Measurements from ENCODE around the gene B4GALT2.

Gene B4GALT2

DNA sequence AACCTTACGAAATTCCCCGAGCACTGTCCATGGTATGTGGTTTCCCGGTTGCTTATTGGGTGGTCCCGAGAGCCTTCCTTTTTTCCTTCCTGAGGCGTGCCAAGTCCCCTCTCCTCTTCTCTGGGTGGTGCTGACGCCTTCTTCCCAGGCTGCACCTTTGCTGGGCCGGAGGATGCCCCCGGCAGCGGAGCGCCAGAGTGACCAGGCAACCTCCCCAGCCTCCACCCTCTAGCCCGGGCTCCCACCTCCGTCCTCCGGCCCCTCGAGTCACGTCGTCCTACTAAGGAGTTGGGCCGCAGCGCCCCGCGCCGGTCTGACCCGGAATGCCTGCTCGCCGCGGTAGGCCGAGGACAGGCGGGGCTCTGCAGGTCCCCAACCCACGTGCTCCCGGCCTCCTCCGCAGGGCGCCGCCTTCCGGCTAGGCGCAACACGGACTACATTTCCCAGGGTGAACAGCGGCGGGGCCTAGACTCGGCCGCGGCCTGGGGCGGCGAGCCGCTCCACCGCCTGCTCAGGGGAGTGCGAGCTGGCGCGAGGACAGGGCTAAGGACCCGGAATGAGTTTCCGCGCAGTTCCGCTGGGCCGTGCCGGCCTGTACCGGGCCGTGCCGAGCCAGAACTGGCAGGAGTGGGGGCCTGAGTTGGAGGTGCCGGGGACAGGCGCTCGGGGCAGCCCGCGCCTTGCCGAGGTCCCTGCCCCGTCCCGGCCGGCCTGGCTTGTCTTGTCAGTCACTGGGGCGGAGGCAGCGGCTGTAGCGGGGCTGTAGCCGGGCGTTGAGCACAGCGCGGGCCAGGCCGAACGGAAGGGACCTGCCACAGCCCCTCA lies 32.6 kb upstream of the B4GALT2 start, which contains the start of gene IPO13:
Gene IPO13 (plus strand): TSS at position 715 of the 825 bp plus-strand sequence. CDS start 651 bp downstream, outside the sequence.
- DNase-seq (ENCODE audit: low spot score), result peak; percentile 96

DNA sequence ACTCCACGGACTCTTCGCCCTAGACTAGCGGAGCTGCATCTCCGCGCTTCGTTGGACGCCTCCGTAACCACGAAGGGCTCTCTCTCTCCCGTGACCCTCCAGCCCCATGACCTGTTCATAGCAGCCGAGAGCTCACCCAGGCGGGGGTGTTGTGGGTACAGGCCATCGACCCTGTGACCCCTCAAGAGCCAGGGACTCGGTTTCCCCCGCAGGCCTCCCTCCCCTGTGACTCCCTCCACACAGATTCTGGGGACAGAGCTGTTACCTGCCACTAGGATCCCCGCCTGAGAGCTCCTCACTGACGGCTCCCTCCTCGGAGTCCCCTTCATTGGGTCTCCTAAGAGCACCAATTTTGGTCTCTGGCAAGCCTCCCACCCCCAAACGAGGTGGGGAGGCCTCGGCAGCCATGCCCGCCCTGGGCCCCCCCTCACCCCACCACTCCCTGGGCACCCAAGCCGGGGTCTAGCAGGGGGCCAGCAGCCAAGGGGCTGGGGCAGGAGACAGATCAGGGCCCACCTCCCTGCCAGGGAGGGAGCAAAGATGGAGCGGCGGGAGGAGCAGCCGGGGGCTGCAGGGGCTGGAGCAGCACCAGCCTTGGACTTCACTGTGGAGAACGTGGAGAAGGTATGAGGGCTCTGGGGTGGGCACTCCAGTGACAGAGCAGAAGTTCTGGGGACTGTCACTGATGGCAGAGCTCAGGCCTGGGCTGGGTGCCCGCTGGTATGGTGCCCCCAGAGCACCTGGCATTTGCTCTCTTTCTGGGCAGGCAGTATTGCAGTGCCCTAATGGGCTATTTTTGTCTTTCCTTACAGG lies 31.7 kb upstream of the B4GALT2 start:
- DNase-seq (ENCODE audit: low spot score), result no peak

DNA sequence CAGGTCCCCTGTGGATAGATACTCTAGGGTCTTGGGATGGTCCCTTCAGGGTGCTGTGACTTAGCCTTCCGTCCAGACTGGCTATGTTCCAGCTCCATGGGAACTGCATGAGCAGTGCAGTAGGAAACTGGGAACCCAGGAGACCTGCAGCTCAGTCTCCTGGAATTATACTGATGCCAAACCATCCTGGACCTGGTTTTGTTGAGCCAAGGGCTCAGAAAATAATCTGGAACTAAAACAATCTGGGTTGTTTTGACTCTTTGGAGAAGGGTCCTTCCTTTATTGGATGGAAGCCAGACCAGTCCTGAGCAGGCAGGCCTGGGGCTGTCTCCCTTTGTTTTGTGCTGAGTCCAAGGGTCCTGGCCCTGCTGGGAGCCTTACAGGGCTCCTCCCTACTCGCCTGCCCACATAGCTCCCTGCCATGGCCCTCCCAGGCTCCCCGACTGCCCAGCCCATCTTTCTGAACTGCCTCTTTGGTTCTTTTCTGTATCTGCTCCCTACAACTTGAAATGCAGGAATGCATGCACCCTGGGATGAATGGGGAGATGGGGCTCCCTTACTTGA lies 31.1 kb upstream of the B4GALT2 start:
- DNase-seq (ENCODE audit: low spot score), result no peak

DNA sequence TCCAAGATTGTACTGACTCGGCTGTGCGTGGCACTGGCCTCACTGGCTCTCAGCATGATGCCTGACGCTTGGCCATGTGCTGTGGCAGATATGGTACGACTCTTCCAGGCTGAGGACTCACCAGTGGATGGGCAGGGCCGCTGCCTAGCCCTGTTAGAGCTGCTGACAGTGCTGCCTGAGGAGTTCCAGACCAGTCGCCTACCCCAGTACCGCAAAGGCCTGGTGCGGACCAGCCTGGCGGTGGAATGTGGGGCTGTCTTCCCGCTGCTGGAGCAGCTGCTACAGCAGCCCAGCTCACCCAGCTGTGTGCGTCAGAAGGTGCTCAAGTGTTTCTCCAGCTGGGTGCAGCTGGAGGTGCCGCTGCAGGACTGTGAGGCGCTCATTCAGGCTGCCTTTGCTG lies 29.3 kb upstream of the B4GALT2 start:
- no peak for DNase-seq (ENCODE audit: low spot score)

DNA sequence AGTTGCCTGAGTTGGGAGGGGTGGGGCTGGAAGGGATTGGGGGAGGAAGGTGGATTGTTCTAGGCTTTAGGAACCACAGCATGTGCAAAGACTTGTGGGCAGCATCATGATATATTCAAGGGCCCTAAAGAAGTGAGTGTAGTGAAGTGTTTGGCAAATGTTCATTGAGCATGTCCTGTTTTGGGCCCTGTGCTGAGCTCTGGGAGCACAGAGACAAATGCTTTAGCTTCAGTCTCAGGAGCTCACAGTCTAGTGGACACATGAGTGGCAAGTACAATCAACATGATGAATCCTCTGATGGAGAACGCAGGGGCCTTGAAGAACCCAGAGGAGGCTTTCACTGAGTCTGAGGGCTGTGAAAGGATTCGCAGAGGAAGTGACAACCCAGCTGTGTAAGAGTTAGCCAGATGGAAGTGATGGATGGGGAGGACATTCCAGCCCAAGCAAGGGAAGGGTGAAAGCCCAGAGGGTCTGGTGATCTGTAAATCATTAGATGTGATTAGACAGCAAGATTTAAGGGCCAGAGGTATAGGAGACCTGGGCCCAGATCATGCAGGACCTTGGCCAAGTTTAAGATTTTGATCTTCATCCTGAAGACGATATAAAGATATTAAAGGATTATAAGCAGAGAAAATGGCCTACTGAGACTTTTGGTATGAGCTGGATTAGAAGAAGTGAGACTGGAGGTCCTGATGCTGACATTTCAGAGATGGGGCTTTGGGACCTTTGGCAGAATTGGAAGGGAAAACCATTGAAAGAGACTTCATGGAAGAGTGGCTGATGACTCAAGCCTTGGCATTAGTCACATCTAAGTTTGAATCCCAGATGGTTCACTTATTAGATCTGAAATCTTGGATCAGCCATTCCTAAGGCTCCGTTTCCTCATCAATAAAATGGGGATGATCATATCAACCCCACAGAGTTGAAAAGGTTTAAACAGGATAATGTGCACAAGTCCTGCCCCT lies 27.7 kb upstream of the B4GALT2 start:
- DNase-seq (ENCODE audit: low spot score), result no peak

DNA sequence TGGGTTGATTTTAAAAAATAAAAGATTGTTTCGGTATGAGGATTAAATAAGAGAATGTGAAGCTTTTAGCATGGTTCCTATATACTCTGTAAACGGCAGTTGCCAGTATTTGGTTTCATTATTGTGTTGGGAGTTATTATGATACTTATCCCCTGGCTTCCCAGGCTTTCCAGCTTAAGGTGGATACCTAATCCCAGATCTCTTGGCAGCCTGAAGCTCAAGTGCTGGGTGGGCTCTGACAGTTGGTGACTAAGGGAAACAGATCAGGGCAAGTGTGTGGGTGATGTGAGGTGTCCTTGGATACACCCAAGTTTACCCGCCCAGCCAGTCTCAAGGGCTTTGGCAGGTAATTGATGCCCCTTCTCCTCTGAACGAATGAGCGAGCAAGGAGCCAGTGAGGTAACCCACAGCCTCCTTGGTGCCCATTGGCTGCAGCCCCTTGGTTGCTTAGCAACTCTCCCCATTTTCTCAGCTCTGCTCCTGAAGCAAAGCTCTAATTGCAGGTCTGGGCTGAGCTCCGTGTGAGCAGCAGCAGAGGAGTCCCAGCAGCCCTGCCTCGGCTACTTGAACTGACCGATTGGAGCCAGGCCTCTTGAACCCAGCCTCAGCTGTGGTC lies 26.2 kb upstream of the B4GALT2 start:
- no peak for DNase-seq (ENCODE audit: low spot score)

DNA sequence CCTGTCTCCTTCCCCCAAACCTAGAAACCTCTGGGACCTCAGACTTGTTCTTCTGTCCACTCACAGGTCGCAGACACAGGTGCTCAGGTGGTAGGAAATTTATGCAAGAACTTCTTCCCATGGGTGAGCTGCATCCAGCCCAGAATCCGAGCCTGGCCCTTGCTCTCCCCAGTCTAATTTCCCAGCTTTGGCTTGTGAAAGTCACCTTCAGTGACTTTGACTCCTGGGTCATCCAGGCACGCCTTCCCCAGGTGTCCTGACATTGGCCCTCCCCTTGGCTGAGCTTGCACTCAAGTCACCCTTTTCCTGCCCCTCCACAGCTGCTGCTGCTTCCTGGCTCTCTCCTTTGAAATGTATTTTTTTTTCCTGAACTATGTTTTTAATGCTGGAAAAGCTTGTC lies 25.6 kb upstream of the B4GALT2 start:
- DNase-seq (ENCODE audit: low spot score), result no peak

DNA sequence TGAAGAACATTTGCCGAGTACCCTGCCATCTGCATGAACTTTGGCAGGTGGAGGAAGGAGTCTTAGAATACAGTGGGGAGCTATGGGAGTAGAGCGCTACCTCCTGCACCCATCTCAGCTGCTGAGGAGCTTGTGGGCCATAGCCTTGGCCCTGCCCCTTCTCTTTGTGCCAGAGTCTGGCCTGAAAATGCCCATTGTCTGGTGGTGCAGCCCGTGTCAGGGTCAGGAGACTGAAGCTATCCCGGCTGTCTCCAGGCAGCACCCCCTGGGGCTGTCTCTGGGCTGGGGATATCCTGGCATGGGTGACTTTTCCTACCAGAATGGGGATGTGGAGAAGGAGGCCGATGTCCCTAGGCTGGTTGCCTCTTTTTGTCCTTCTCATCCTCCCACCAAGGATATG lies 25.0 kb upstream of the B4GALT2 start:
- no peak for DNase-seq (ENCODE audit: low spot score)

DNA sequence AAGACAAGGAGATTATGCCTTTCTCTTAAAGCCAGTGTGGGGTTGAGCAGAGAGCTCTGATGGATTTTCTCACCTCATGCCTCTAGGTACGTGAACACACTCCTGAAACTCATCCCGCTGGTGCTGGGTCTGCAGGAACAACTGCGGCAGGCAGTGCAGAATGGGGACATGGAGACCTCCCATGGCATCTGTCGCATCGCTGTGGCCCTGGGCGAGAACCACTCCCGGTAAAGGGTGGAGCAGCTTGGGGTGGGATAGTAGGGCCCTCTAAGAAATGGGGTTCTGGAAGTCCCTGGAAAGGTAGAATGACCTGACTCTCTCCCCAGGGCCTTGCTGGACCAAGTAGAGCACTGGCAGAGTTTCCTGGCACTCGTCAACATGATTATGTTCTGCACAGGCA lies 22.8 kb upstream of the B4GALT2 start:
- no peak for DNase-seq (ENCODE audit: low spot score)

DNA sequence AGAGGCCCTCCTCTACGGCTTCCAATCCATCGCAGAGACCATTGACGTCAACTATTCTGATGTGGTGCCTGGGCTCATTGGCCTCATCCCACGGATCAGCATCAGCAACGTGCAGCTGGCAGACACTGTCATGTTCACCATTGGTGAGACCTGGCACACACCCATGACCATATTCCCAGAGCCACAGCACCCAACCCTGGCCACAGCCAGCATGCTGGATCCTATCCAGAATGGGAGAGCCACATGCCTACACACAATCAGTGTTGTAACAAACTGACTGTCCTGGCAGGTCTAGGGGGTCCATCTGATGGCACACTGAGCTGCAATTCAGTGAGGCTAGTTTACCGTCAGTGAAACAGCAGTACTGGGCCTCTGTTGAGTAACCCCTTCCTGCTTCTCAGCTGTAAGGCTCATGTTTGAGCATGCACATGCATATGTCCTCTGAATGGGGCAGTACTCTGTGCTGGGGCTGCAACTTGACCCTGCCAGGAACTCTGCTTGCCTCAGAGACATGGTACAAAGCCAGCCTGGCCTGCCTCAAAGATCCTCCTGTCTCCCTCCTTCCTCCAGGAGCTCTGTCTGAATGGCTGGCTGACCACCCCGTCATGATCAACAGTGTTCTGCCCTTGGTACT lies 21.5 kb upstream of the B4GALT2 start:
- DNase-seq (ENCODE audit: low spot score), result no peak

DNA sequence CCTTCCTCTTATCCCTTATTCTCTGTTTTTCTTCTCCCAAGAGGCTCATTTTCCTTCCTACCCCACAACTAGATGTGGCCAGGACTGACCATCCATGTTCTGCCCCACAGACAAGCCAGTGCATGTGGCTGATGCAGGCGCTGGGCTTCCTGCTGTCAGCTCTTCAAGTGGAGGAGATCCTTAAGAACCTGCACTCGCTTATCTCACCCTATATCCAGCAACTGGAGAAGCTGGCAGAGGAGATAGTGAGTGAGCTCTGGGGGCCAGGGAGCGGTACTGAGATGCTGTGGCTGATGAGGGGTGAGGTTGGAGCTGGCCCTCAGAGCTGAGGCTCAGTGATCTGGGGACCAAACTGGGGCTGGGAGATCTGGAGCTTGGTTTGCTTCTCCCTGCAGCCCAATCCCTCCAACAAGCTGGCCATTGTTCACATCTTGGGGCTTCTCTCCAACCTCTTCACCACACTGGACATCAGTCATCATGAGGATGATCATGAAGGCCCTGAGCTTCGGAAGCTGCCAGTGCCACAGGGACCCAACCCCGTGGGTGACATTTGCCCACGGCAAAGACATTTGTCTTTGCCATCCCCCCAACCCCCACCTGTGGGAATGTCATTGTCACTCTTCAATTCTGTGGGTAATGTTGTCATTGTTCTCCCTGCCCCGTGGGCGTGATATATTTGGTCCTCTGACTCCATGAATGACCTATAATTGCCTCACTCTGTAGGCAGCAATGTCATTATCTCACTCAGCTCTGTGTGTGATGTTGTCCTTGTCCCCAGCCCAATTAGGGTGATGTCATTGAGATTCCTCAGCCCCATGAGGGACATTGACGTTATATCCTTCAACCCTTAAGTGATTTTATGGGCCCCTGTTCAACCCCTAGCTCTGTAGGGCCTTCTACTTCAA lies 20.4 kb upstream of the B4GALT2 start:
- no peak for DNase-seq (ENCODE audit: low spot score)

DNA sequence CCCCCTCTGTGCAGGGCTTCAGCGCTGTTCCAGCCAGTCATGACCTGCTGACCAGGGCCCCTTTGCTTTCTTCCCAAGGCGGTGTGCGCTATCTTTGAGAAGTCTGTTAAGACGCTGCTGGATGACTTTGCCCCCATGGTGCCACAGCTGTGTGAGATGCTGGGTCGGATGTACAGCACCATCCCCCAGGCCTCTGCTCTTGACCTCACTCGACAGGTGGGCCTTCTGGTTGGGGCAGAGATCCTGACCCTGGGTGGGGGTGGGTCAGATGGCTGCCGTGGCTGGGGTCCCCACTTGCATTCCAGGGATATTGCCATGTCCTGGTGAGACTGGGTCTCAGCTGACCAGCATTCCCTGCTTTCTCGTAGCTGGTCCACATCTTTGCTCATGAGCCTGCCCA lies 18.2 kb upstream of the B4GALT2 start:
- no peak for DNase-seq (ENCODE audit: low spot score)

DNA sequence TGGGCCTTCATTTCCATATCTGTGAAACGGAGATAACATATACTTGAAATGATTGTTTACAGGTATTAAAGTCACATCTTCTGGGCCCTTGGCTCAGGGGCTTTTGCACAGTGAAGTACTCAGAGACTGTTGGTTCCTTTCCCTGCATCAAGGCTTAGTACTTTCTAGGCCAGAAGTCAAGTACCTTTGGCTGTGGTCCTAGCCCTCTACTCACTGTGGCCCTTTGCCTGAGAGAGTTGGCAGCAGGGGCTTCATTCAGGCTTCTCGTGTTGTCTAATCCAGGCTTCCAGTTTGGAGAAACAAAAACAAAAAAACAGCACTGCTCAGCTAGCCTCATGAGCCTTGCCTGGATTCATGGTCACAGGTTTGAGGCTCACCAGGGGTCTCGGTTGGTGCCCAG lies 17.3 kb upstream of the B4GALT2 start:
- no peak for DNase-seq (ENCODE audit: low spot score)

DNA sequence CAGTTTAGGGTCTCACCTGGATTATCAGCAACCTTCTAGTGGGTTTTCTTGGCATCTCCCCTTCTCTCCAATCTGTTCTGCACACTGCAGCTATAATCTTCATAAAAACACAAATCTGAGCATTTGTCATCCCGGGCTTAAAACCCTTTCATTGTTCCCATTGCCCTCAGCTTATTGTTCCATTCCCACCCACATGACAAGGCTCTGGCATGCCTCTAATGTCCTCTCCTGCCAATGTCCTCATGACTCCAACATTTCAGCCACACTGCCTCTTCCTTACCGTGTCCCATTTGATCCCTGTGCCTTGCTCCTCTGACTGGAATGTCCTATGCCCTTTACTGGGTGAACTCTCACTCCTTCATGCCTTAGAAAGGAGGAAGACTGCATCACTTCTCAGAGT lies 16.7 kb upstream of the B4GALT2 start:
- DNase-seq (ENCODE audit: low spot score), result no peak

DNA sequence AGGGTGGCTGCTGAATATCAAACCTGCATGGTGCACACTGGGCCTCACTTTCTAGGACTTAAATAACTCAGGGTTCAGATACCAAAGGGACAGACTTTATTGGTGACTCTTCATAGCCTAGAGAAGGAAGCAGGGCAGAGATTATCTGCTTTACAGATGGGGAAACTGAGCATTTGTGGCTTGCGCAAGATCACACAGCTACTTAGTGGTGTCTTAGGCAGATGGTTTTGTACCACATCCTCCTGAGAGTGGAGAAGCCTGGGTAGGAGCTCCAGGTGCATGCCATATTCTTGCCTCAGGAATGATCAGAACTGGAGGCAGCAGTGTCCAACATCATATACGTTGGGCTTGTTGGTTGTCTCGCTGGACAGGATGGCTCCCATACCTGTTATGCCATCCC lies 16.0 kb upstream of the B4GALT2 start:
- no peak for DNase-seq (ENCODE audit: low spot score)

DNA sequence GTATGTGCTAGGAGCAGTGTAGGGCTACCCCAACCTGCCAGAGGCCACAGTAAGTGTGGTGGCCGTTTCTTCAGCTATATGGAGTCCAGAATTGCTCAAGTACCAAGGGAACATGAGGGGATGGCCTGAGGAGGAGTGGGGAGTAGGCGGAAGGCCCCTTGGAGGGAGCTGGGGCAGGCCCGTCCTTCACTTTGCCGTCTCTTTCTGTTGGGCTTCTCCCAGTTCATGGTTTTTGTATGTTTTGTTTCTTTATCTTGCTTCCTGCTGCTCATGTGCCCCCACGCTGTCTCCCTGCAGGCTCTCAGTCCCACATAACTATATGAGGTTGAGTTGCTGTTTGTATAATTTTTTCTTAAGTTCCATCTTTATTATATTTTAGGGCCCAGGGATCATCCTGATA lies 15.1 kb upstream of the B4GALT2 start:
- DNase-seq (ENCODE audit: low spot score), result no peak

DNA sequence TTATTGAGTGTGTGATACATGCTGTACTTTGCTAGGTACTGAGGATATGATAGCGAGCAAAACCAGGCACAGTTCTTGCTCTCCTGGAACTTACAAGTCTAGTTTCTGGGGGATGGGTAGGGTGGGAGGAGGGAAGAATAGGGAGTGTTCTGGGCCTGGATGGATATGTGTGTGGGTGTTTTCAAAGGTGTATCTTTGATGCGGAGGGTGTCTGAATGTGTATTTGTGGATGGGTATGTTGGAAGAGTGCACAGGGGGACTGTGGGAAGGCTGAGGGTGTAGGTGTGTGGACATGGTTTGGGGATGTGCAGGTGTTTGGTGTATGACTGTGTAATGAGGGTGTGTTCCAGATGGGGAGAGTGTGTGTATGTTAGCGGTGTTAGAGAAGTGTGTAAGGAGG lies 13.7 kb upstream of the B4GALT2 start:
- no peak for DNase-seq (ENCODE audit: low spot score)

DNA sequence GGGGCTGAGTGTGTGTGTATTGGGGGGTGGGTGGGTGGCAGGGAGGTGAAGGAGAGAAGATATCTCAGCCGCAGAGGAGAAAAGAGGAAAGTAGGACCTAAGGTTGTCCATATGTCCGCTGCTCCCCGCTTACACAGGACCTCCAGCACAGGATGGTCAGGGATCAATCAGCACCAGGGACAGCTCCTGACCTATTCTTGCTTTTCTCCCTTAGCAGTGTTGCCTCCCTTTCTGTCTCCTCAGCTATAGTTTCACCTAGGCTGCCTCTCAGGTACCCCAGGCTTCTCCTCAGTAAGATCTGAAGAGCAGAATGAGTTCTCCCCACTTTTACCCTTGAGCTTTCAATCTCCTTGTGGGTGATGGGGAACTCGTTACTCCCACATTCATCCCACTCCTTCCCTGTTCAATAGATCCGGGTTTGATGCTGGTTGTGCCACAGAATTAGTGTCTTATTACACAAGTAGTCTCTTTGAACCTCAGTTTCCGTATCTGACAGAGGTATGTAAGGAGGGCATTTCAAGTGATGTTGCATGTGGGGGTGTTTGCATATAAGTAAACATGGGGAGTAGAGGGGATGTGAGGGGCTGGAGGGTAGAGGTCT lies 10.6 kb upstream of the B4GALT2 start:
- peak; percentile 63 for DNase-seq (ENCODE audit: low spot score)

DNA sequence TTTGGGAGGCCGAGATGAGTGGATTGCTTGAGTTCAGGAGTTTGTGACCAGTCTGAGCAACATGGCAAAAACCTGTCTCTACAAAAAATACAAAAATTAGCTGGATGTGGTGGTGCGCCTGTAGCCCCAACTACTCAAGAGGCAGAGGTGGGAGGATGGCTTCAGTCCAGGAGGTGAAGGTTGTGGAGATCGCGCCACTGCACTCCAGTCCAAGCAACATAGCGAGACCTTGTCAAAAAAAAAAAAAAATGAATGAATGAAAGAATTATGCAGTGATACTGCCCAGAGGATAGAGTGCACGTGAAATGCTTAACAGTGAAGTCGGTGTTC lies 9.6 kb upstream of the B4GALT2 start:
- no peak for DNase-seq (ENCODE audit: low spot score)

All from RKO (cell line).